Loucy (cell line): Measurements from ENCODE around the gene LAMTOR1.

Source experiments
- EZH2phosphoT487 ChIP-seq: fragments of 200-600 bp; IDR thresholded peaks from 2 replicates; pipeline ENCODE4 v1.6.1; 2018; ENCODE audit warnings: antibody characterized with exemption, mild to moderate bottlenecking, moderate library complexity, borderline replicate concordance
- TF ChIP-seq, protein P1 (sequence below): fragments of 200-600 bp; sonication (generic); conservative IDR thresholded peaks from 2 replicates; pipeline ENCODE4 v1.5.1; 2014; ENCODE audit warnings: mild to moderate bottlenecking, antibody characterized with exemption, low read length

DNA sequence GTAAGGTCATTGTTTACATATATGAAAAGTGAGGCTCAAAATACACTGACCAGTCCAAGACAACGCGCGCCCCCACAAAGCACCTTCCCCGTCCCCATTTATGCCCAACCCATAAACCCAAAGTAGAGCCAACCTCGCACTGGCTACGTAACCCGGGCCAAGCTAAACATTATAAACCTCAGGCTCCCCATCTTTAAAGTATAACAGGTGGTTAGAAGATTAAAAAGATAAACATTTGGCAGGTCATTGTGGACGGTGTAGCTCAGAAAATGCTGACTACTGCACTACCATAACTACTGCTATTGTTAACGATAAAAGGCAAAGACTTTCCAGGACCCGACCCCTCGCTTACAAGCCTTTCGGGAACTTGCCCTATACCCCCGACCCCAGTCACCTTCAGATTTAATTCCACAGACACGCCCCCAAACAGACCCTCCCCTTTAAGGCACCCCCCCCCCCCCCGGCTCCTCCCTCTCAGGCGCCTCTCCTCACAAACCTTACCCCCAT, 23.2 kb downstream of the LAMTOR1 start:
- TF ChIP-seq, protein P1, sequence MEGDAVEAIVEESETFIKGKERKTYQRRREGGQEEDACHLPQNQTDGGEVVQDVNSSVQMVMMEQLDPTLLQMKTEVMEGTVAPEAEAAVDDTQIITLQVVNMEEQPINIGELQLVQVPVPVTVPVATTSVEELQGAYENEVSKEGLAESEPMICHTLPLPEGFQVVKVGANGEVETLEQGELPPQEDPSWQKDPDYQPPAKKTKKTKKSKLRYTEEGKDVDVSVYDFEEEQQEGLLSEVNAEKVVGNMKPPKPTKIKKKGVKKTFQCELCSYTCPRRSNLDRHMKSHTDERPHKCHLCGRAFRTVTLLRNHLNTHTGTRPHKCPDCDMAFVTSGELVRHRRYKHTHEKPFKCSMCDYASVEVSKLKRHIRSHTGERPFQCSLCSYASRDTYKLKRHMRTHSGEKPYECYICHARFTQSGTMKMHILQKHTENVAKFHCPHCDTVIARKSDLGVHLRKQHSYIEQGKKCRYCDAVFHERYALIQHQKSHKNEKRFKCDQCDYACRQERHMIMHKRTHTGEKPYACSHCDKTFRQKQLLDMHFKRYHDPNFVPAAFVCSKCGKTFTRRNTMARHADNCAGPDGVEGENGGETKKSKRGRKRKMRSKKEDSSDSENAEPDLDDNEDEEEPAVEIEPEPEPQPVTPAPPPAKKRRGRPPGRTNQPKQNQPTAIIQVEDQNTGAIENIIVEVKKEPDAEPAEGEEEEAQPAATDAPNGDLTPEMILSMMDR: no peak
- no peak for TF ChIP-seq EZH2phosphoT487
